GM21825 (cell line): ENCODE data around the gene PREX1.

Source experiments
- ATAC-seq: cut with Tn5 transposase; IDR thresholded peaks from one replicate; pipeline ENCODE4 v1.9.1; 2021; ENCODE audit warnings: mild to moderate bottlenecking, moderate library complexity; ENCODE audit not compliant: unreplicated experiment

The PREX1 gene

DNA sequence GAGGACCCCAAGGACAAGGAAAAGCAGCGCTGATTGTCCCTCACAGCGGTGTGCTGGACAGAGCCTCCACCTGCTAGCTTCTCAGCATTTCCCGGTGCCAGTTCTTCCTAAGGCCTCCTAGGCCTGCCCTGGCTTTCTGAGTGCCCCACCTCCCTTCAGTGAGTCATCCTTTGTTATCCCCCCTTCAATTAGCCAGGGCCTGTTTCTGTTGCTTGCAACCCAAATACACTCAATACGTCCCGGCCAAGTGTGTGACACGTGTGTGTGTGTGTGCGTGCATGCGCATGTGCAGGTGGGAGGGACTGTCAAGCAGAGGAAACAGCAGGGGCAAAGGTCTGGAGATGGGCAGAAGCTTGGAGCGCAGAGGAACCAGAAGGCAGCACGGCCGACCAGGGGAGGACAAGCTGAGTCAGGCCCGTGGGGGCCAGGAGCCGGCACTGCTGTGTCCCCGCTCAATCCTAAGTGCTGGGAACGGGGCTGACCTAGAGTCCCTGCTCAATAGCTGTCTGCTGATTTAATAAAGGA lies 159.8 kb downstream of the PREX1 start:
- no peak for ATAC-seq

DNA sequence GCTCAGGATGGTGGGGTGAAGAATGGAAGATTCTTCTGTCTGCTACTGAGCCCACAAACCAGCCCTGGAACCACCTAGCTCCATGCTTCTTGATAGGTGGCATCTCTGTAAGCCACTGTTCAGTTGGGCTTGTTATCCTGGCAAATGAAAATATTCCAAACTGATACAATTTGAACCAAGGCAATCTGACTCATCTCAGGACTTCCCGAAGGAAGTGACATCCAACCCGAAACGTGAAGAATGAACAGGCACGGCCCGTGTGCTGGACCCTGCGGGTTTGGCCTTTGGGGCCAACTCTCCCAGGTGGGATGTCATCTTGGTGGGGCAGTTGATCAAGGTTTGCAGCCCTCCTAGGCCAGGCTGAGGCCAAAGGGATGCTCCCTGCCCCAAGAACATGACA lies 160.3 kb downstream of the PREX1 start:
- no peak for ATAC-seq

DNA sequence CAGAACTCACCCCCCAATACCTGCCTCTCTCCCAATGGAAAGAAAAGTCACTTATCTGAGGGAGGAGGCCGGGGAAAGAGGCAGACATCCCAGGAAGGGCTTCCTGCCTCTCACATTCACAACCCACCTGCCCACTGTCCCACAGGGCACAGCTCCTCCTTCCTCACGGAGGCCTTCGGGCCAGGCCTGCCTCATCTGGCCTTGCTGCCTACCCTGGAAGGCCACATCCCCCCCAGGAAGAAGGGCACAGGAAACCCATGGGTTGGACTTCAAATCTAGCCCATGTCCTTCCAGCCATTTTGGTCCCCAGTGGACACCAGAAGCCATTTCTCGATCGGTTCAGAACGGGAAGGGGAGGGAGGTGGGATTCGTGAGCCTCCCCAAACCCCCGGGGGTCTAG lies 162.0 kb downstream of the PREX1 start:
- no peak for ATAC-seq

DNA sequence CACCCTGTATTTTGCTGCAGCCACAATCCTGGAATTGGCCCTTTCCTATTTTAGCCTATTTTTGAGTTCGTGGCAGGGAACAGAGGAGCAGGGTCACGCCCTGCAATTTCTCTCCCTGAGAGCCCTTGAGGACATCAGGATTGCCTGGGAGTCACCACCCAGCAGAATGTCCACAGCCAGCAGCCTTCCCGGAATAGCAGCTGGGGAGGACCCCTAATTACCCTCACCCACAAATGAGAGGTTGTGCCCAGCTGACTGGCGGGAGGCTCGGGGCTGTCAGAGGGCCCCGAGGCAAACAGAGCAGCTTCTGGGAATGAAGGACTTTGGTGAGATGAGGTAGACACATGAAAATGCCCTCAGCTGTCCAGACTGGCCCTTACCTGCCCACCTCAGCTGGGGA lies 165.1 kb downstream of the PREX1 start:
- ATAC-seq, result no peak

DNA sequence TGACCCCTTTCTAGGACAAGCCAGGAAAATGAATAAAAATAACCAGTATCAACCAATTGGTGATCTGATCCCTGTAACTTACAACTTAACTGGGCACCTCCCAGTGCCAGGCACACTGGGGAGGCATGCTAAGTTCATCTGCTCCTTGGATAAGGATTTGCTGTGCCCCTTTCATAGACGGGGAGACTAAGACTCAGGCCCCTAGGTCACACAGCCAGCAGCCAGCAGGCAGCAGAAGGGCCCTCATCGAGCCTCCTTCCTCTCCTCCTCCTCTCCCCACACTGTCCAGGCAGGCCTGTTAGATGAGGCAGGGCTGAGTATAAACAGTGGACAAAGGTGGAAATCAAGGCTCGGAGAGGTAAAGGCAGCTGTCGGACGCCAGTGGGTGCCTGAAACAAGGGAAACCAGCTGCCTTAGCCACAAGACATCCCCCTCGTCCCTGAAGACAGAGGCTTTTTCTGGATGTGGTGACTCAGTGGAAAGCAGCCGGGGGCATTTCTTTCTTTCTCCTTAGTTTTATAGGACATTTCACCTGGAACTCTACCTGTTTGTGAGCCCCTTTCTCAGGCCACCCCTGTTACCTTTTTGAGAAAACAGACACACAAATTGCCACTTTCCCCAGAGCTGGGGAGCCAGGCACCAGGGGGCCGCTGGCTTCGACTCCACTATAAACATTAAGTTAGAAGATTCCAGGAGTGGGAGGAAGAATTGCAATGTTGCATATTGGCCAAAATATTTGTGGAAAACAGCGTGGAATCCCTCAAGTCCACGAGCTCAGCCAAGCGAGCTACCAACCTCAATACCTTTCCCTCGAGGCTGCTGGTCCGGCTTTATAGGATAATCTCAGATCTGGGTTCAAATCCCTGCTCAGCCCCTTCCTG lies 166.0 kb downstream of the PREX1 start:
- ATAC-seq, result no peak

DNA sequence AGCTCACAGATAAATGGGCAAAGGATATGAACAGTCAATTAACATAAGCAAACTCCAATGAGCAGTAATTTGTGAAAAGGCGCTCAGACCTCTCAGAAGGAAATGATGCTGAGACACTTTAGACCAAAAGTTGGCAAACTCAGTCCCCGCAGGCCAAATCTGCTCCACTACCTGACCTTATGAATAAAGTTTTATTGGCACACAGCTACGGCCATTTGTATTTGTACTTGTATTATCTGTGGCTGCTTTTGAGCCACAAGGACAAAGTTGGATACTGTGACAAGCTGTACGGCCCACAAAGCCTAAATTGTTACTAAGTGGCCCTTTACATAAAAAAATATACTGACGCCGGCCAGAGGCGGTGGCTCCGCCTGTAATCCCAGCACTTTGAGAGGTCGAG lies 167.0 kb downstream of the PREX1 start:
- no peak for ATAC-seq

DNA sequence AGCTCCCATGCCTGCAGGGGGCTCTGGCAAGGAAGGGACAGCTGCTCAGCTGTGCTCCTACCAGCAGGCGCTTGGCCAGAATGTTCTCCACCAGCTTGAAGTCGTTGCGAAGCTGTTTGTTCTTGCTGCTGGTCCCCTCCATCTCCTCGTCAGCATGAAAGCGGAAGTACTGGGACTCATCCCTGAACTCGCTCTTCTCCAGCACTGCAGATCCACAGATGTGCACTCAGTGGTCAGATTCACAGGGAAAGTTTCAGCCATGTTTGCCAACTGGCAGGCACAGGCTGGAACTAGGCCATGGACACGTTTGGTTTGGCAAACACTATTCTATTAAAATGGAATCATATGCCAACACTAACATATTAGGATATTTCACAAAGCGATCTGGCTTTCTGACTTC lies 167.9 kb downstream of the PREX1 start:
- no peak for ATAC-seq

DNA sequence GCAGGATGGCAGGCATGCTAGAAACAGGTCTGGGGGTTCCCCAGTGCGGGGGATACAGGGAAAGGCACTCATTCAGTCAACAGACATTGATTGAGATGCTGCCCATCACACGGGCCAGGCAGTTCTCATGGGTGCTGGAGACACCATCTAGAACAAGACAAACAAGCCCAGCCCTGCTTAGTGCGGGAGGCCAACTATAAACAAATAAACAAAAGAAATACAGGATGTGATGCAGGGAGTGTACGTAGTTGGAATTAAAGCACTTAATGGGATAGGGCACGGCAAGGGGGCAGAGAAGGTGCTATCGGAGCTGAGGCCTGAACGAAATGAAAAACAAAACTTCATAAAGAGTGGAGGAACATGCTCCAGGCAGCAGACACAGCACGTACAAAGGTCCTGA lies 169.3 kb downstream of the PREX1 start:
- ATAC-seq, result no peak

DNA sequence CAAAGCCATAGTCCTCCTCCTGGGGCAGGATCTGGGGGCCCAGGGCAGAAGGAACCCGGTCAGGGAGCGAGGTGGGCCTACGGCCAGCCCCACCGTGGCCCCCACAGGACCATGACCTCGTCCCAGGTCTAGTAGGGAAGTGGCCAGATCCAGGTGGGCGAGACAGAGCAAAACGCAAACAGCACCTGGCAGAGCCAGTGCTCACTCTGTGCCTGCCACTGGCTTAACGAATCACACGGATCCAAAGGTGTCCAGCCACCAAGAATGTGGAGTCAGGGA lies 169.7 kb downstream of the PREX1 start:
- ATAC-seq, result no peak

DNA sequence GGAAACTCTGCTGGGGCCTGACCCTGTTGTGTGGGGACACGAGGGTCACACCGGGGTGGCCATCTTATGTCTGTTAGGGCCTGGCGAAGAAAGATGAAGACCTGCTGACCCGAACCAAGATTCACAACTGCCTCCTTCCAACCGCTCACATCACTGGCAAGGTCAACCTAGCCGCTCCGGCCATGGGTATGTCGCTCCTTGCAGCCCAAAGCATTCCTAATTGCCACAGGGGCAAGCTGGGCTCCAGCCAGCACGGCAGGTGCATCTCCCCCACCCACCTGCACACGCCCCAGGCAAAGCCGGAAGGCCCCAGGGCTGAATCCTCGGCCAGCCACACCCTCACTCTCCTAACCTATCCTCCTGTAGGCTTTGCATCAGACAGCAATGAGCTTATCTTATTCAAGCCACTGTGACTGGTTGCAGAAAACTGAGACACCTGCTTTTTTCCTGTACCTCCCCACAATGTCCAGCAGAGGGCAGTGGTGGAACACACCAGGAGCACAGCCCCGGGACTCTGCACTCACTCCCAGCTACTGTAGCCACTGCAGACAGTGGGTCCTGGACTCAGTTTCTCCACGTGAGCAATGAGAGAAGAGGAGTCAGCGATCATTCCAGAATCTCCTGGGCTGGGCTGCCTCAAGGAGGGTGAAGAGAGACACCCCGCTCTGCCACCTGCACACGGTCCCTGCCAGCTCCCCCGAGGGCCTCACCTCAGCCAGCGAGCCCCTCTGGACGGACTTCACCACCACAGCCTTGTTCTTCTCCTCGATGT lies 170.2 kb downstream of the PREX1 start:
- no peak for ATAC-seq

DNA sequence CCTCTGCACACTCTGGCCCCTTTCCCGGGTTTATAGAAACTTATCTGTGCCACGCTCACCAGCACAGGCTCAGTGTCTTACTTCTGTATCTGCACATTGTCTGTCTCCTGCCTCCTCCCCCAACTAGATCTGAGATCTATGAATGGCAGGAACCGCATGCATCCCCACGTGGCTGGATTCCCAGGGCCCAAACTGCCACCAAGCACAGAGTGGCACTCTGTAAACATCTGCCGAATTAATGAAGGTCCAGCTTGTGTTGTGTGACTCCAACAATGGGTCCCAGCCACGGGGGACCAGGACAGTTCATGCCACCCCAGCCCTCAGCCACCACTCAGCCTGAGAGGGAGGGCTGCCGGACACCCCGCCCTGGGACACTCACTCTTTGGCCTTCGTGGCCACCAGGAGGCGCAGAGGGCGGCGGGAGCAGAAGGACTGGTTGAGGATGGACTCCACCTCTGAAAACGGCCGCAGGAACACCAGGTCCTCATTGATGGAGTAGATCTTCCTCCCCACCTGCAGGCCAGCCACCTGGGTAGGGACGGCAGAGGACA lies 171.1 kb downstream of the PREX1 start:
- no peak for ATAC-seq

DNA sequence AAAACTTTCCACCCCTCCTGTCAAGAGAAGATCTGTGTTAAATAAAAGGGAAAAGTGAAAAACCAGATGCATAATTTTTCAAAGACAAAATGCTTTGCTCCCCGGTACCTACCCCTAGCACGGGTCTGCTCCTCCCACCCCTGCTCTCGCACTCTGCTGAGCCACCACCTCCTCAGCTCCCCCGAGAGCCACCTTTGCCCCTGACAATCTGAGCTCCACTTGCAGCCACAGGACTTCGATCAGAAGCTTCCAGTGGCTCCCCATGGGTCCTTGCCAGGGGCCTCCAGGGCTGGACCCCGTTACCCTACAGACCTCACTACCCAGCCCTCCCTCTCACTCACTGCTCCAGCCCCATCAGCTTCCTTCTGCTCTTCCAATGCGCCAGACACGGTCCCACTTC lies 171.7 kb downstream of the PREX1 start:
- no peak for ATAC-seq

DNA sequence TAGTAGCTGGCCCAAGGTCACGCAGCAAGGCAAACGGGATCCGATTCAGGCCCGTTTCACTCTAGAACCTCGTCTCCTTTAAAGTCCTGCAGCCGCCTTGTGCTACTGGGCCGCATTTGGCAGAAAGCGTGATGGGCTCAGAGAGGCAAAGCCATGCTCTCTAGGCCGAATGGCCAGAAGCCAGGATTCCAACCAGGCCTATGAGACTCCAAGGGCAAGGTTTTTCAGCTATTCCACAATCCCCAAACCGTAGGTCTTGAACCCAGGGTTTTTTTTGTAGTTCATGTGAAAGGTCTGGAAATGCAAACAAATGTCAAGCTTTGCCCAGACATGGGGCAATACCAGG lies 174.1 kb downstream of the PREX1 start:
- ATAC-seq, result no peak

DNA sequence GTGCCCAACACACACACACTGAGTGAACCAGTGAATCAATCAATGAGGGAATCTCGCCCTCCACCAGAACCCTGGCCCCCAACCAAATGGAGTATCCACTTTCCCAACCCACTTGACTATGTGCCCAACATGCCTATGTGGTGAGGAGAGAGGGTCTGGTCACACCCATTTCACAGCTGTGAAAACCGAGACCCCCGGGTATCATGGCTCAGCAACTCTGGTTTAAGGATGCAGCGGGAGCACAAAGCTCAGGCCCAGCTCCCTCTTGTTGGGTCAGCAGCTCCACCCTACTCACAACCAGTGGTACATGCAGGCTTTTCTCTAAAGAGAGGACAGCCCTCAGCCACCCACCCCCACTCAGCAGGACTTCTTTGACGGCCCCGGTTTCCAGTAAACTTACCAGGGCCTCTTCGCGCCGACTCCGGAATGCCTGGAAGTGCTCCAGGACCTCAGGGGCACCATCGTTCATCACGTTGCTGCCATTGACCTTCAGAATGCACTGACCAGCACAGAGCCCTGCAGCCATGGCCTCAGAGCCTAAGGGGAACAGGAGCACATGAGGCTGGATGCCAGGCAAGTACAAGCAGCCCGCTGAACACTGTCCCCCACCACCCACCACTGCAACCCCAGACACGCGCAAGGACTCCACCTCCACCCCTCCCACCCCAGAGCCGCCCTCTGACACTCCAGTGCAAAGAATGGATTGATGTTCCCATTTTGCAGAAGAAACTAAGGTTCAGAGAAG lies 174.7 kb downstream of the PREX1 start:
- ATAC-seq, result no peak

DNA sequence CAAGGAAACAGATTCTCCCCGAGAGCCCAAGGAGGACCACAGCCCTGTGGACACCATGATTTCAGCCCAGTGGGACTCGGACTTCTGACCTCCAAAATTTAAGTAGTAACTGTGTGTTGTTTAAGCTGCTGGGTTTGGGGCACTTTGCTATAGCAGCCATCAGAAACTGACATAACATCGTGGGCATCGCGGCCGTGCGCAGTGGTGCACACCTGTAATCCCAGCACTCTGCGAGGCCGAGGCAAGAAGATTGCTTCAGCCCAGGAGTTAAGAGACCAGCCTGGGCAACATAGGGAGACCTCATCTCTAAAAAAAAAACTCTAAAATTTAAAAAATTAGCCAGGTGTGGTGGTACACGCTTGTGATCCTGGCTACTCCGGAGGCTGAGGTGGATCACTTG lies 175.8 kb downstream of the PREX1 start:
- ATAC-seq, result no peak

DNA sequence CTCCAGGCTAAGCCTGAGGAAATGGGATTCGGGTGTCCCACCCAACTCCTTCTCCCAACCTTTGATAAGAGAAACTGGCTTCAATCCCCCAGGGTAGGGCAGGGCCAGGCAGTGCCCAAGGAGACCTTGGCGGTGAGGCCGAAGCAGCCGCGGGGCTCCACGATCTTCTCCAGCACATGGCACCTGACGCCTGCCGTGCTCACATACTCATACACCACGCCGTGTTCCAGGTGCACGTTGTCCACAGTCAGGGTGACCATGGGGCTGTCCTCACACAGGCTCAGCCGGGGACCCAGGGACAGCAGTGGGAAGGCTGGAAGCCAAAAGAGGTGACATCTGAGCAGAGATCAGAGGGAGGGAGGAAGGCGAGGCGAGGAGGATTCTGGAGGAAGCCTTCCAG lies 176.5 kb downstream of the PREX1 start:
- ATAC-seq, result no peak

DNA sequence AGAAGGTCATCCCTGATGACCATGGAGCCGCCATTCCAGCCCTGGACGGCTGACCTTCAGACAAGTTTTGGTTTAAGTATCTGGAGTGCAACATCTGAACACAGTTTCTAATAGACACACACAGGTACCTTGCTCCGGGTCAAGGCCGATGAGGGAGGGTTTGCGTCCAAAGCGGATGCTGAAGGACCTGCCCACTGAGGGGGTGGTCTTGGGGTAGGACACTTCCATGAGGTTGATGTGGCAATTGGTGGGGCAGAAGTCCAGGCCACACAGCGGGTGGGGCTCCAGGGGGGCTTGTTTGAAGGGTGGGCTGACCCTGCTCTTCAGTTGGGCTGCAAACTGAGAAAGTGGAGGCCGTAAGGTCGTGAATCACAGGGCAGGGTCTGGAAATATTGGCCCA lies 177.9 kb downstream of the PREX1 start:
- ATAC-seq, result no peak

DNA sequence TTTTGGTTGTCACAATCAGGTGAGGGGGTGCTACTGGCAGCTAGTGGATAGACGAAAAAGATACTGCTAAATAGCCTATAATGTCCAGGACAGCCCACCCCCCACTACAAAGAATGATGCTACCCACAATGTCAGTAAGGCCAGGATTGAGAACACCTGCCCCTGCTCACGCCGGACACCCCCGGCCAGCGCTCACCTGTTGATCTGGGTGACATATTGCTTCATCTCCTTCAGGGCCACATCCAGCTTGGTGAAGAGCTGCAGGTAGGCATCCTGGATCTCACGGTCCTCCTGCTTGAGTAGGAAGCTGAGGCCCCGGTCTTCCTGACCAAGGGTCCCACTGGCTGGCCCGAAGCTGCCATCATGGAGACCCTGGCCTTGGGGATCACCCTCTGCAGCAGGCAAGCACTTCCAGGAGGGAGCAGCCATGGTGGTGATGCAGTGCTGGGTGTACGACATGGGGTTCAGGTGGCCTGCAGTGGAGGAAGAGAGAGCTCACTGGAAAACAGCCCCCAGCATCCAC lies 178.6 kb downstream of the PREX1 start:
- no peak for ATAC-seq

DNA sequence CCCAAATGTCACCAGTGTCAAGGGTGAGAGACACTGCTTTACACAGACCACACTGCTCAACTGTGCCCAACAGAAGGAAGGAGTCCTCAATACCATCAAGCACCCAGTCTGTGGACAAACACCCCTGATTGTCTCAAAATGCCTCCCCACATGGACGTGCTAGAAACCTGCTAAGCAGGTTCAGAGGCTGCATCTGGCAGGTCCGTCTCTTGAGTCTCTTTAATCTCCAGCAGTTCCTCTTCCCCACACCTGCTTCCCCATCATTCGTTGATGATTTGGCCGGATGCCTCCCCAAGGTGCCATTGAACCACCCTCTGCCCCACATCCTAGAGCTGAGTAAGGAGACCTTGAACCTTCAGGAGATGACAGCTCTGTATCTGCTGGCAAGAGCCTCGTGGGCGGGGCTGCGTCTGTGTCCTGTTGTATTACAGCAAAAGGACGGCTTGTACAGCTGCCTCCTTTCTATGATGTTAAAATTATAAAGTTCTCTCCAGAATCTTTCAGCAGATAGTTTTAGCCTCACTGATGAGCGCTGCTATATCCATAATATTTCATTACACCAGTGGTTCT lies 179.2 kb downstream of the PREX1 start:
- no peak for ATAC-seq

DNA sequence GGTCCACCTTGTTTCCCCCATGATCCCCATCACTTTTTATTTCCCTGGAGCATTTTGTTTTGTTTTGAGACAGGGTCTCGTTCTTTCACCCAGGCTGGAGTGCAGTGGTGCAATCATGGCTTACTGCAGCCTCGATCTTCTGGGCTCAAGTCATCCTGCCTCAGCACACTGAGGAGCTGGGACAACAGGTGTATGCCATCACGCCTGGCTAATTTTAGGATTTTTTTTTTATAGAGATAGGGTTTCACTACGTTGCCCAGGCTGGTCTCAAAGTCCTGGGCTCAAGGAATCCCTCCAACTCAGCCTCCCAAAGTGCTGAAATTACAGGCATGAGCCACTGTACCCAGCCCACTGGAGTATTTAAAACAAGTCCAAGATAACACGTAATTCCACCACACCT lies 179.9 kb downstream of the PREX1 start:
- ATAC-seq, result no peak

DNA sequence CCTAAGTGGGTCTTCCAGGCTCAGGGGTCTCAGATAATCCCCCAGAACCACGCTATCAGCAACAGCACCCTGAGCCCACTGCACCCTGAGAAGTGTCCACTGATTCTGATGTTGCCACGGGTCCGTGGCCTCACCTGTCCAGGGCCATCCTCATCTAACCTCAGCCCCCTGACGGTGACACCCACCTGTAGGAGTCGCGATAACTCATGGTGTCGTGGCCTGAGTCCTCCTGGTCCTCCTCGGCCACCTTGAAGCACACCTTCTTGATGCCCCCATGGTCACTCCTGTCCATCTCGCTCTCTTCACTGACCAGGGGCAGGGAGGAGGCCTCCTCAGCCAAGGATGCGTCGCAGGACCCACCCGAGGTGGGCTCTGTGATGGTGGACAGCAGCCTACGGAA lies 182.1 kb downstream of the PREX1 start:
- no peak for ATAC-seq
